Esophagus muscularis mucosa (tissue), 4 donors: ENCODE measurements around the gene NEUROG3. TPM values are rescaled to one million over a fixed set of nuclear protein-coding genes. Genes with fewer than 3 reads are reported as not detected.

Source experiments
- DNase-seq: peaks from one replicate; pipeline ENCODE4 v3.0.0-alpha.2; 2017; ENCODE audit errors: extremely low spot score
- H3K27ac ChIP-seq, 4 donors: fragments of 200-600 bp; sonication (generic); replicated peaks in 1 of 4; 1 replicate in 3 of 4; 2 replicates in 1 of 4; pipeline ENCODE4 v1.5.1; 2016 to 2019; ENCODE audit warnings: mild to moderate bottlenecking in 1 of 4
- H3K27me3 ChIP-seq, 4 donors: fragments of 200-600 bp; sonication (generic); one replicate each; pipeline versions ENCODE4 v1.5.1 to v1.6.0; 2016 to 2019
- H3K36me3 ChIP-seq, 4 donors: fragments of 200-600 bp; sonication (generic); one replicate each; pipeline ENCODE4 v1.5.1; 2016 to 2019
- H3K4me1 ChIP-seq, 4 donors: fragments of 200-600 bp; sonication (generic); one replicate each; pipeline ENCODE4 v1.5.1; 2016 to 2019
- H3K4me3 ChIP-seq, 4 donors: fragments of 200-600 bp; sonication (generic); 1 replicate in 2 of 4; 2 replicates in 2 of 4; pipeline ENCODE4 v1.5.1; 2016 to 2019; ENCODE audit warnings: mild to moderate bottlenecking in 4 of 4, moderate library complexity in 1 of 4
- H3K9me3 ChIP-seq, 4 donors: fragments of 200-600 bp; sonication (generic); 1 replicate in 3 of 4; 2 replicates in 1 of 4; pipeline ENCODE4 v1.5.1; 2016 to 2019
- EP300 ChIP-seq: sonication (generic); formaldehyde crosslinking; IDR thresholded peaks from one replicate; pipeline ENCODE4 v1.6.1; 2017; ENCODE audit warnings: antibody characterized with exemption
- POLR2A ChIP-seq: fragments of 450-650 bp; IDR thresholded peaks from one replicate; pipeline ENCODE4 v1.6.1; 2017; ENCODE audit warnings: antibody characterized with exemption, moderate library complexity, mild to moderate bottlenecking, low read depth
- POLR2AphosphoS5 ChIP-seq, 2 donors: sonication (generic); formaldehyde crosslinking; IDR thresholded peaks; one replicate each; pipeline ENCODE4 v1.6.1; 2017; ENCODE audit warnings: antibody characterized with exemption in 2 of 2
- whole genome bisulfite sequencing: methylation state at CpG from one replicate; pipeline ENCODE4 v1.1.5; 2018; 5-methylcytosine and 5-hydroxymethylcytosine counted together
- intact Hi-C: fragments of 100-400 bp; cut with DNase I; formaldehyde crosslinking; loops from one replicate; pipeline ENCODE4 v1.15.1; 2023
- total RNA-seq, 4 donors: library from RNA; depleted of rRNA; stranded (reverse); fragments of >200 nt; gene quantifications; one replicate each; pipeline versions ENCODE4 v1.1.0 to v1.2.1, GENCODE V29; 2016
- TF ChIP-seq, protein P1 (sequence below), 3 experiments: fragments of 200-600 bp in 2 of 3; fragments of 450-650 bp in 1 of 3; sonication (generic) in 2 of 3; IDR thresholded peaks; one replicate each; pipeline ENCODE4 v1.5.1; 2017 to 2019; ENCODE audit warnings: antibody characterized with exemption in 3 of 3, mild to moderate bottlenecking in 2 of 3, moderate library complexity in 1 of 3

The NEUROG3 gene
- total RNA-seq, 4 donors from 2014 or later = 0.66 TPM; not detected in 3

GRCh38 chr10:69578508-69578991 is 5.3 kb upstream of the NEUROG3 start:
- H3K36me3 ChIP-seq = no peaks in the 10 kb centered on the region
- H3K27ac ChIP-seq = no peak overlapping the region
- peaks cover 0 to 16% (median 13%) of the 10 kb centered on the region in 4 donors for H3K4me1 ChIP-seq
- TF ChIP-seq, protein P1, sequence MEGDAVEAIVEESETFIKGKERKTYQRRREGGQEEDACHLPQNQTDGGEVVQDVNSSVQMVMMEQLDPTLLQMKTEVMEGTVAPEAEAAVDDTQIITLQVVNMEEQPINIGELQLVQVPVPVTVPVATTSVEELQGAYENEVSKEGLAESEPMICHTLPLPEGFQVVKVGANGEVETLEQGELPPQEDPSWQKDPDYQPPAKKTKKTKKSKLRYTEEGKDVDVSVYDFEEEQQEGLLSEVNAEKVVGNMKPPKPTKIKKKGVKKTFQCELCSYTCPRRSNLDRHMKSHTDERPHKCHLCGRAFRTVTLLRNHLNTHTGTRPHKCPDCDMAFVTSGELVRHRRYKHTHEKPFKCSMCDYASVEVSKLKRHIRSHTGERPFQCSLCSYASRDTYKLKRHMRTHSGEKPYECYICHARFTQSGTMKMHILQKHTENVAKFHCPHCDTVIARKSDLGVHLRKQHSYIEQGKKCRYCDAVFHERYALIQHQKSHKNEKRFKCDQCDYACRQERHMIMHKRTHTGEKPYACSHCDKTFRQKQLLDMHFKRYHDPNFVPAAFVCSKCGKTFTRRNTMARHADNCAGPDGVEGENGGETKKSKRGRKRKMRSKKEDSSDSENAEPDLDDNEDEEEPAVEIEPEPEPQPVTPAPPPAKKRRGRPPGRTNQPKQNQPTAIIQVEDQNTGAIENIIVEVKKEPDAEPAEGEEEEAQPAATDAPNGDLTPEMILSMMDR (IDR thresholded peaks at IDR 0.05) = no peak
- TF ChIP-seq POLR2AphosphoS5 (IDR thresholded peaks at IDR 0.05) = no peak
- no peak for TF ChIP-seq EP300
- TF ChIP-seq POLR2A = no peak
- H3K4me3 ChIP-seq = no peak overlapping the region
- H3K27me3 ChIP-seq = peaks cover 0 to 80% (median 20%) of the 10 kb centered on the region in 4 donors
- H3K9me3 ChIP-seq = no peaks in the 10 kb centered on the region
- DNase-seq = no peak
- WGBS = under 1% methylated on average over 30 of the region's 32 CpGs
- intact Hi-C loops = no loop called here

DNA sequence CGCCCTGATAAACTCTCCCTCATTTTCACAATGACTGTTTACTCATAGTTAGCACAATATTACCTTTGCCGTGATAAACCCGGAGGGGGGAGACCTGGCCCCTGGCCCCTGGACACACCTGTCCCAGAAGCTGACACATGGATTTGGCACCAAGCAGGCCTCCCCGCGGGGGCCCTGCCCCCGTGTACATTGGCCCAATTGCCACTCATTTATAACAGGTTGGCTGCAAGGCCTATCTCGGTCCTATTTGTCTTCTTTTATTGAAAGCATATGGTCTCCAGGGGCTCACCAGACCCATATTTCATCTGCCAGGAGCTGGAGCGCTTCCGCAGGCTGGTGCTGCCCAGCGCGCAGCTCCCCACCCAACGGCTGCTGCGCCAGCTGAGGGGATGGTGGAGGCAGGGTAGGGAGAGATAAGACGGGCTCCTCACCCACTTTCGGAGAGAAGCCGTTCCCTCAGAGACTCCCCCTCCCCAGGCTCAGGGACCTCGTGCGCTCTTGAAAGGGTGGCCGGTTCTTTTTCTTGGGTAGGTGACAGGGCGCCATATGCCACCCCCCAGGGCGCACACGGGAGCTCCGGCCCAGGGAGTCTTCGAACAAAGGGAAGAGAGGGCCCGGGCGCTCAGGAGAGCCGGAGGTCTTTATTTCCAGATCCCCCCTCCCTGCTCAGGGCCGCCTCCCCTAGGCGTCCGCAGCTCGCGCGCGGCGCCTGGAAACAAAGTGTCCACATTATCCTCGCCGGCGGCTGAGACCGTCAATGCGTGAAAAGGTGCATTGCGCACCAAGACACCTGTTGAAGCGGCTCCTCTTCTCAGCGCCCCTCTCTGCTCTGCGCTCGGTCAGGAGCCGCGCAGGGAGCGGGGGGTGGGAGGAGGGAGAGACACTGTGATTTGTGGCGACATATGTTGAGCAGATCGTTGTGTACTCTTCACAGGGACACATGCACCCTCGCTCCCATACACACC is 4.3 kb upstream of the NEUROG3 start:
- Histone ChIP-seq H3K4me3 (no peak overlapping the region), H3K27ac (no peak overlapping the region), H3K36me3 (no peaks in the 10 kb centered on the region), H3K27me3 (peaks cover 0 to 90% (median 30%) of the 10 kb centered on the region in 4 donors), H3K4me1 (peaks cover 5 to 26% (median 23%) of the 10 kb centered on the region in 4 donors), H3K9me3 (no peaks in the 10 kb centered on the region)
- no peak for TF ChIP-seq POLR2A
- TF ChIP-seq EP300 = no peak
- TF ChIP-seq POLR2AphosphoS5 (IDR thresholded peaks at IDR 0.05) = no peak
- TF ChIP-seq, protein P1 (IDR thresholded peaks at IDR 0.05) = no peak
- DNase-seq = no peak
- intact Hi-C loops = no loop called here
- WGBS = under 1% methylated on average over 31 of the region's 51 CpGs

GRCh38 chr10:69576334-69577011 is 3.3 kb upstream of the NEUROG3 start:
- Histone ChIP-seq H3K4me1 (peaks cover 5 to 36% (median 32%) of the 10 kb centered on the region in 4 donors), H3K27ac (no peak overlapping the region), H3K36me3 (no peaks in the 10 kb centered on the region), H3K27me3 (peaks cover 0 to 99% (median 39%) of the 10 kb centered on the region in 4 donors), H3K9me3 (no peaks in the 10 kb centered on the region), H3K4me3 (no peak overlapping the region)
- 2% methylated on average over 14 of the region's 28 CpGs for WGBS
- no peak for DNase-seq
- no peak for TF ChIP-seq EP300
- no peak for TF ChIP-seq POLR2A
- no peak for TF ChIP-seq POLR2AphosphoS5 (IDR thresholded peaks at IDR 0.05)
- TF ChIP-seq, protein P1 (IDR thresholded peaks at IDR 0.05) = no peak
- intact Hi-C loops = no loop called here

- Histone ChIP-seq H3K36me3 (no peaks in the 10 kb centered on the region), H3K9me3 (no peaks in the 10 kb centered on the region), H3K4me1 (peaks cover 5 to 36% (median 32%) of the 10 kb centered on the region in 4 donors), H3K27me3 (peaks cover 0 to 99% (median 44%) of the 10 kb centered on the region in 4 donors), H3K4me3 (no peak overlapping the region), H3K27ac (no peak overlapping the region)
- DNase-seq = no peak
- 2% methylated on average over 5 of the region's 5 CpGs for whole genome bisulfite sequencing
- no peak for TF ChIP-seq POLR2A
- no peak for TF ChIP-seq POLR2AphosphoS5 (IDR thresholded peaks at IDR 0.05)
- TF ChIP-seq EP300 = no peak
- TF ChIP-seq, protein P1 (IDR thresholded peaks at IDR 0.05) = no peak
- intact Hi-C loops = no loop called here
Measured at GRCh38 chr10:69575164-69575722, 2.0 kb upstream of the NEUROG3 start.
